Islet precursor cell (in vitro differentiated cells): Measurements from ENCODE around the gene POFUT2.

ENCODE experiments used
- DNase-seq: peaks from one replicate; pipeline ENCODE4 v3.0.0-alpha.2; 2018

Gene POFUT2

DNA sequence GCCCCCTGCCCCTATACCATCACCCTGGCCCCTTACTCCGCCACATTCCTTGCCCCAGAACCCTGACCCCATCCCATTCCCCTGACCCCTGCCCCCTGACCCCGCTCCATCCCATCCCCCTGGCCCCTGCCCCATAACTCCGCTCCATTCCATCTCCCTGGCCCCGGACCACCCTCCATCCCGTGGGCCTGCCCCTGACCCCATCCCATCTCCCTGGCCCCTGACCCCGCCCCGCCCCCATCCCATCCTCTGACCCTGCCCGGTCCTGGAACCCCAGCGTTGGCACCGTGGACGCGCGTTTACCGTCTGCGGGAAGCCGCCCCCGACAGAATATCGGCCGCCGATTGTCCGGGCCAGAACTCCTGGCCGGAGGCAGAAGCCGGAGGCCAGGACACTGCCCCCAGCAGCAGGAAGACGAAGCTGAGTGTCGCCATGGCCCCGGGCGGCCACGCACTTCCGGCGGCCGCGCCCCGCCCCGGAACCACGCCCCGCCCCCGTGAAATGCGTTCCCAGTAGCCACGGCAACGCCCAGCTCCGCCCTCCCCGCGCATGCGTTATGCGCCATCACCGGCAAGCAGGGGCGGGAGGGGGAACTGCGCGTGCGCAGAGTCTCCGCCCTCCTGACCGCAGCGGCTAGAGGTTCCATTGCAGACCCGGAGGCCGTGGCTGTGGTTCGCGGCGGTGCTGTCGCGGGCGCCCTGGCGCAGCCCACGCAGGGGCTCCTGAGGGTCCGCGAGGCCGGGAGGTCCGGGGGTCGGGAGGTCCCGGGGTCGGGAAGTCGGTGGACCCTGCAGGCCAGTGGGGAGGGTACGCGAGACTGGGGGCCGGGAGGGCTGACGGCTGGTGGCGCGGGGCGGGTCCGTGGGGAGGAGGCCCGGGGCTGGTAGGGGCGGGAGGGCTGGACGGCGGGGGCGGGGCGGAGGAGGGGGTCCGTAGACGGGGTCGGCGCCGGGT, at the start of gene POFUT2:
Gene POFUT2, minus strand, starts transcription at position 458 of the 954 bp plus-strand sequence. Its CDS starts 24 bp downstream, at position 434.
- DNase-seq = peak; percentile 98

DNA sequence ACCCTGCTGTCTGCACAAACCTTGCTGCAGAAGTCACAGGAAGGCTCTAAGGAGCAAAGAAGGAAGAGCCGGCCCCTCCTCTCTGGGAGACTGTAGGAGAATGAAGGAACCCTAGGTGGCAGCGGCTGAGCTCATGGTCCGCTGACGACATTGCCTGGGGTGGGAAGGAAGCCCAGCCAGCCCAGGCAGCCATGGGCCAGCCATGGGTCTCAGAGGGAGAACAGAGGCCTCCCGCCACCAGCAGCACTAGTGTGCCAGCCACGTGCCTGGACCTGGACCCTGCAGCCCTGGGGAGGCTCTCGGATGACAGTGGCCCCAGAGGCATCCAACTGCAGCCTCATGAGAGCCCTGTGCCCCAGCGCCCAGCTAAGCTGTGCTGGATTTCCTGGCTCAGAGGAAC, 49.2 kb upstream of the POFUT2 start:
- DNase-seq = peak; percentile 76

DNA sequence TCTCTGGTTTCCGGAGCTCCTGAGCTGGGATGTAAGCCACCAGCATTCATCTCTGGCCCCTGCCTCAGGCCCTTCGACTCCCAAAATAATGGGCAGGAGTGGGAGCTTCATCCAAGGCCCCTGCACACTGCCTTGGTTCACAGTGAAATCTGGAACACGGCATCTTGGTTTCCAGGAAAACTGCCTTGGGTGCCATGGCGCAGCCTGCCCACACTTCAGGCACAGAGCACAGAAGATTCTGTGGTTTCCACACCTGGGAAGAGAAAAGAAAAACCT, 48.8 kb upstream of the POFUT2 start:
- no peak for DNase-seq

- no peak for DNase-seq
These were observed 48.3 kb upstream of the POFUT2 start for GRCh38 chr21:45335761-45336534.

DNA sequence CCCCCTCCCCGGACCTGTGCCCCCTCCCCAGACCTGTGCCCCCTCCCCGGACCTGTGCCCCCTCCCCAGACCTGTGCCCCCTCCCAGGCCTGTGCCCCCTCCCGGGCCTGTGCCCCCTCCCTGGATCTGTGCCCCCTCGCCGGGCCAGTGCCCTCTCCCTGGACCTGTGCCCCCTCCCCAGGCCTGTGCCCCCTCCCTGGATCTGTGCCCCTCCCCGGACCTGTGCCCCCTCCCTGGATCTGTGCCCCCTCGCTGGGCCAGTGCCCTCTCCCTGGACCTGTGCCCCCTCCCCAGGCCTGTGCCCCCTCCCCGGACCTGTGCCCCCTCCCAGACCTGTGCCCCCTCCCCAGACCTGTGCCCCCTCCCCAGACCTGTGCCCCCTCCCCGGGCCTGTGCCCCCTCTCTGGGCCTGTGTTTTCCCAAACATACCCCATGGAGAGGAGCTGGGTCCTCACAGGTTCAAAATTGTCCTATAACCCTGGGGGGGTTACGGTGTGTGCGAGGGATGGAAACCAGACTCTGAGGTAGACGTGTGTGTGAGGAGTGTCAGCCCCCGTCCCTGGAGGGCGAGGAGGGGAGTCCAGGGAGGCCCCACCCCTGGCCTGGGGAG, 47.6 kb upstream of the POFUT2 start:
- DNase-seq = no peak

DNA sequence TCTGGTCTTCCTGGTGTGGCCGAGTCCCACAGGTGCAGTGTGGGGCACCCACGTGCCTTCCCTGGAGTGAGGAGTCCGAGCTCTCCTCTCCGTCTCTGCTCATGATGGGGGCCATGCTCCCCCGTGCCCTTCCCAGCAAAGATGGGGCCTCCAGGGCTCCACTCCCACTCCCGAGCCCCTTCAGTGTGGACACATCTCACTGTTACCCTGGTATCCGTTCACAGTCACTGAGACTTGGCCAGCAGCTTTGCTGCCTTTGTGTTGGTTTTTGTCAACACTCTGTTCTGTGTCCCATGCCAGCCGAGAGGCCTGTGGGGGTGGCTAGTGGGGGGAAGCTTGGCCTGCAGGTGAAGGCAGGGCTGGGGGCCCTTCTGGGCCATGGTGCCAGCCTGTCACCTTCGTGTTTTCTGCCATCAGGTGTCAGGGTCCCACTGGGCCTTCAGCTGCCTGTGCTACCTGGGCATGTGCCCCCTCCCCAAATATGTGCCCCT, 46.9 kb upstream of the POFUT2 start:
- no peak for DNase-seq

- DNase-seq = no peak
These were observed 46.4 kb upstream of the POFUT2 start for GRCh38 chr21:45334134-45334533.

- DNase-seq = peak; percentile 67
These were observed 46.0 kb upstream of the POFUT2 start for GRCh38 chr21:45333583-45334121.

DNA sequence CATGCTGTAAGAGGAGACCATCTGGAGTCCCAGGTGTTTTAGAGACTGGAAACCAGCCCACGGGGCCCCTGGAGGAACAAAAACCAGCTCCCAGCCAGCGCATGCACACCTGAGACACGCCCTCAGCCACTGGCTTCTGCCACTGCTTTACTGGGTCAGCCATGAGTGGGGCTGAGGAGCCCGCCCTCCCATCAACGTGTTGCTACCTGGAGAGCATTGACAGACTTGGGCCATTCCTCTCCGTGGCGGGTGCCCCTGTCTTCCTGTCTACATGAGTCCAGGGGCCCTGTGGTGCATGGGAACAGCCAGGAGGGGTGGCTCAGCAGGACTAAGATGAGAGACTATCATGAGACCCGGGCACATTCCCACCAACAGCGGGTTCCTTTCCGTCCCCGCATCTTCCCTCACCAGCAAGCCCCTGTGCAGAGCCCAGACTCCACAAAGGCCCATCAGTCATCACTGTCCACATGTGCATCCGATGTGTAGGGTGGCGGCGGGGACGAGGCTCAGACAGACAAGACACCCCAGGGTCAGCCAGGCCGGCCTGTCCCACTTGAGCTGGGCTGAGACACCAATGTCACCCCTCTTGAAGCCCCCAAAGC, 45.4 kb upstream of the POFUT2 start:
- DNase-seq = peak; percentile 56

DNA sequence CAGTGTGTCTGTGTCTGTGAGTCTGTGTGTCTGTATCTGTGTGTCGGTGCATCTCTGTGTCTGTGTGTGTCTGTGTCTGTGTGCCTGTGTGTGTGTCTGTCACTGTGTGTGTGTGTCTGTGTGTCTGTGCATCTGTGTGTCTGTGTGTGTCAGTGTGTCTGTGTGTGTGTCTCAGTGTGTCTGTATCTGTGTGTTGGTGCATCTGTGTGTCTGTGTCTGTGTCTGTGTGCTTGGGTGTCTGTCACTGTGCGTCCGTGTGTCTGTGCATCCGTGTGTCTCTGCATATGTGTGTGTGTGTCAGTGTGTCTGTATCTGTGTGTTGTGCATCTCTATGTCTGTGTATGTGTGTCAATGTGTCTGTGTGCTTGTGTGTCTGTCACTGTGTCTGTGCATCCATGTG, 44.7 kb upstream of the POFUT2 start:
- peak; percentile 54 for DNase-seq

DNA sequence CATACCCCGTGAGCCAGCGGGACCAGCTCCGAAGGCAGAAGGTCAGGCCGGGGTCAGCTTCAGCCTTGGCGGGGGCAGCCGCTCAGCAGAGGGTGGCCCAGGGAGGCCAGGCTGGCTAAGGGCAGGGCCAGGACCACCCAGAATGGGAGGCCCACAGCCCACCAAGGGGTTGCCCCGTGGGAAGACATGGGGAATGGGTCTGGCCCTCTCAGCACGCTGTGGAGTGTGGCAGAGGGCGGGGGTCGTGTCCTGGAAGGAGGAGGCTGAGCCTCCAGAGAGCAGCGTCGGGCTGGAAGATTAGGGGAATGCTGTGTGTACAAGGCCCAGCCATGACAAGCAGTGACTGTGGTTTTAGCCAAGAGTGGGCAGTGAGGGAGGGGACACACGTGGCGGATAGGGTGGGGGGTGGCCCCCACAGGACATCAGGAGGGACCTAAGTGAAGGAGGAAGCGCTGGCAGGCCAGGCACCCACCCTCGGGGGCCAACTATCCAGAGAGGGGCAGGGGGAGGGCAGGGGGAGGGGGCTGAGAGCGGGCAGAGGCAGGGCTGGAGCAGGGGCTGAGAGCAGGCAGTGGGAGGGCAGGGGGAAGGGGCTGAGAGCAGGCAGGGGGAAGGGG, 43.9 kb upstream of the POFUT2 start:
- peak; percentile 70 for DNase-seq

DNA sequence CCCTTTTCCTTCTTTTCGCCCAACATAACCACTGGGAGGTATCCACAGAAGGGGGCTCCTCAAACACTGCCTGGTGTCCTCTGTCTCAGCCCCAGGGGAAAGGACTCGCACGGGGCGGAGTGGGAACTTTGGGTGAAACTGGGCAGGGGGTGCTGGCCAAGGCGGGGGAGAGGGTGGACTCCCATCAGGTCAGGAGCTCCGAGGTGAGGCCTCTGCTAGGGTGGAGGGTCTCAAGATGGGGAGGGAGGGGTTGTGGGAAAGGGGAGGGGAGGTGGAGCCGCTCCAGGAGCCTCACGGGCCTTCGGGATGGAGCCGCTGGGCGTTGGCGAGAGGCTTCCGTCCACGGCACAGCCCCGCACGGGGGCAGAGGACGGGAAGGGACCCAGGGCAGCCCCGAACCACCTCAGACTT, 43.2 kb upstream of the POFUT2 start:
- DNase-seq = peak; percentile 52

GRCh38 chr21:45330075-45330781, 42.5 kb upstream of the POFUT2 start:
- peak; percentile 96 for DNase-seq

DNA sequence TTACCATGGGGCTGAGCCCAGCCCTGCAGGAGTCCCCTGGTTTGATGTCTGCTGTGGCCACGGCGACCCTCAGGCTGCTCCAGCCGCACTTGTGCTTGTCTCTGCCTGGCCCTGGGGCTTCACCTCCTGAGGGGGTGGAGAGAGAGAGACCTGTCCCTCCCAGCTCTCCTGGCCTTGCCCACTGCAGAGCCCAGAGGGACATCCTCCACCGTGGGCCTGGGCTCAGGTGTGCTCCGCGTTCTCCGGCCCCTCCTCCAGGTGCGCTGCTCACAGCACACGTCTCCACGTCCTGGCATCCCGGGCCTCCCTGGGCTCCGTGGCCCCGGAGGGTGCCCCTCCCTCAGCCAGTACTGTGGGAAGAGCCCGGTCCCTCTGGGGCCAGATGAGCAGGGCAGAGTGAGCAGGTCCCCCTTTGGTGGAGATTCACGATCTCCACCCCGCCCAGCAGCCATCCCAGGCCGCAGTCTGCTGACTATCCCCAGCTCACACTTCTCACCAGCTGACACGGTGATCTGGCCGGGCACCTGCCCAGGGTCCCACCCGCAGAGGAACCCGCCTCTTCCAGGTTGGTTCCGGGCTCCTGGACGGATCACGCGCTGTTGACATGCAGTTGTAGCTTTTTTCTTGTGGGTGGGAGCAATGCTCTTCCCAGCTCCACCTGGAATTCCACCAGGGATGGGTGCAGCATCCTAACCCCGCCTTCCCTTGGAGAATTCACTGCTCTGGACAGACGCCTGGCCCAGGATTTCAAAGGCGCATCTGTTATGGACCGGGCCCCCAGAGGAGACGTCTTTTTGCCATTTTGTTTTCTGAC, 41.8 kb upstream of the POFUT2 start:
- DNase-seq = peak; percentile 80

GRCh38 chr21:45328198-45329091, 40.8 kb upstream of the POFUT2 start:
- DNase-seq = peak; percentile 56

DNA sequence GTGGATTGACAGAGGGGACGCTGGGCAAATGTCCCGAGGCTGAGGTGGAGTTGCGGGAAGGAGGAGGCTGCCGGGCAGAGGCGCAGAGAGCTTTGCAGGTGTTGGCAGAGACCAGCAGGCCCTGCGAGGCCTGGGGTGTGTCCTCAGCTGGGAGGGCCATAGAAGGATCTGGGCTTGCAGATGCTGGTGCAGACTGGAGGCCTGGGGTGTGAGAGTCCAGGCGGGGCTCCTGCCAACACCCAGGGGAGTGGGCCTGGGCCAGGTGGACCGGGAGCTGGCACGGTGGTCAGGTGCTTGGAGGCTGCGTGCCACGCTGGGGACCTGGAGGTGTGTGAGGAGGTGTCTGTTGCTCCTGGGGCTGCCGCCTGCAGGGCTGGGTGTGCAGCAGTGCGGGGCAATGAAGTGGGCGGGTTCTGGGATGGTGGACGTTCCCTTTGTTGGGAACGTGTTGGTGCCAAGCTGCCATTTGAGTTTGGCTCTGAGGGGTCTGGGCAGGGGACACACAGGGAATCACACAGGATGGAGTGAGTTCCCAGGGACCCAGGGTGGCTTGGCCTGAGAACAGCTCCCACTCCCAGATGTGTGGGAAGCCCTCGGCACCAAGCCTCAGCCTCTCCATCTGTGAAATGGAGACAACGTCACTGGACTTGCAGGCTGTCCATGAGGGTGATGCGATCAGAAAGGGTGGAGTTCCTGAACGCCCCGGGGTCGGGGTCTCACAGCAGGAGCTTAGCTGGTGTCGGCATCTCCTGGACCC, 39.9 kb upstream of the POFUT2 start:
- no peak for DNase-seq

- DNase-seq = peak; percentile 58
These were observed 39.3 kb upstream of the POFUT2 start for GRCh38 chr21:45326891-45327440.

DNA sequence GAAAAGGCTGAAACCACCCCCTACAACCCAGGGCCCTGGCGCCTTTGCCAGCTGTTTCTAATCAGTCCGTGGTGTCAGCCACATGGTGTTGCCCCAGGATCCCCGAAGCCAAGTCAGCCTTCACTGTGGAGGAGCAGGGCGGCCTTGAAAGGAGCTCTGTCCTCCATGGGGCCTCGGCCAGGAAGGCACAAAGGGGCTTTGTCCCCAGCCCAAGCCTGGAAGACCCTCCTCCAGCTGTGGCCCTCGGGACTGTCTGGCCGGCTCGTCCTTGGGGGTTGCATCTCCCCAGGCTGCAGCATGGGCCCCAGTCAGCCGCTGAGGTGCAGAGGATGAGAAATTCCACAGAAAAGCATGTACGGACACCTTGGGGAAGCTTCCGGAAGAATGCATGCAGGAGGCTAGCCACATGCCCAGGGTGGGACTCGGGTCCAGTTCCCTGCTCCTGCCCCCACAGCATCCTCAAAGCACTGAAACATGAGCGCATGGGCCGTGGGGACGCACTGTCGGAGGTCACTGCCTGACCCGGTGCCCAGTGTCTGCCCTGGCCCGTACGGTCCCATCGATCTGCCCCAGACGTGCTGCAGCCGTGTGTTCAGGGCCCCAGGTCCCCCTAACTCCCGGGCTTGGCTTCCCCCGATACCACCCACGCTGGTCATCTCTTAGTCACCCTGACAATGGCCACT, 38.6 kb upstream of the POFUT2 start:
- peak; percentile 55 for DNase-seq
